ENCODE data around the gene MNT. TPM values are rescaled to one million over a fixed set of nuclear protein-coding genes. Genes with fewer than 3 reads are reported as not detected.

MNT gene
- total and polyA plus RNA-seq, 4 donors = 10.2 to 47.0 (median 14.8) TPM

DNA sequence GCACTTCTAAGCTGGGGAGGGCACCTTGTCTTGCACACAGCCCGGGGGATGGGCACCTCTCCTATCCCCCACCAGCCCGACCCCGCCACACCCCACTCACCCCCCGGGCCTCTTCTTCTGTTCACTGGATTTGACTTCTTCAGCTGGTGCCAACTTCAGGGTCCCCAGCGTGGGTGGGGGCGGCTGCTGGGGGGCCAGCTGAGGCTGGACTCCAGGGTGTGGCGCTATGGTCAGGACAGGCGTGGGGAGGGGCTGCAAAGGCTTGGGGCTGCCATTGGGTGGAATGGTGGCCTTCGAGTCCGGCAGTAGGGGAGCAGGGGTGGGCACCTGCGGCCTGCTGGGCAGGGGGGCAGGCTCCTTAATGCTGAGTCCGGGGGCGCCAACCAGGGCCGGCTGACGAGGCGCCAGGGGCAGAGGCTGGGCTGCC is 6.1 kb downstream of the MNT start:
- Histone ChIP-seq H3K27me3 (ENCODE audit: control insufficient read depth in 3 of 3, insufficient read depth in 3 of 3, low read length in 2 of 3) (no peaks in the 10 kb centered on the region), H3K9me3 (ENCODE audit: control insufficient read depth in 4 of 4, insufficient read depth in 3 of 4, low read length in 3 of 4) (no peaks in the 10 kb centered on the region), H3K4me3 (no peak overlapping the region), H3K27ac (ENCODE audit: low read depth in 1 of 2, low read length in 1 of 2) (peak overlapping the region; percentile 53 to 96), H3K36me3 (ENCODE audit: control insufficient read depth in 4 of 4, insufficient read depth in 4 of 4, low read length in 4 of 4) (peaks cover 0 to 2% (median 0%) of the 10 kb centered on the region in 4 donors), H3K4me1 (ENCODE audit: control insufficient read depth in 5 of 5, insufficient read depth in 5 of 5, low read length in 5 of 5) (peaks cover 28 to 58% (median 38%) of the 10 kb centered on the region in 5 donors), H3K9ac (ENCODE audit: insufficient read depth in 1 of 2, low read length in 2 of 2) (no peak overlapping the region)
- no peak for DNase-seq
- TF ChIP-seq, protein P1, sequence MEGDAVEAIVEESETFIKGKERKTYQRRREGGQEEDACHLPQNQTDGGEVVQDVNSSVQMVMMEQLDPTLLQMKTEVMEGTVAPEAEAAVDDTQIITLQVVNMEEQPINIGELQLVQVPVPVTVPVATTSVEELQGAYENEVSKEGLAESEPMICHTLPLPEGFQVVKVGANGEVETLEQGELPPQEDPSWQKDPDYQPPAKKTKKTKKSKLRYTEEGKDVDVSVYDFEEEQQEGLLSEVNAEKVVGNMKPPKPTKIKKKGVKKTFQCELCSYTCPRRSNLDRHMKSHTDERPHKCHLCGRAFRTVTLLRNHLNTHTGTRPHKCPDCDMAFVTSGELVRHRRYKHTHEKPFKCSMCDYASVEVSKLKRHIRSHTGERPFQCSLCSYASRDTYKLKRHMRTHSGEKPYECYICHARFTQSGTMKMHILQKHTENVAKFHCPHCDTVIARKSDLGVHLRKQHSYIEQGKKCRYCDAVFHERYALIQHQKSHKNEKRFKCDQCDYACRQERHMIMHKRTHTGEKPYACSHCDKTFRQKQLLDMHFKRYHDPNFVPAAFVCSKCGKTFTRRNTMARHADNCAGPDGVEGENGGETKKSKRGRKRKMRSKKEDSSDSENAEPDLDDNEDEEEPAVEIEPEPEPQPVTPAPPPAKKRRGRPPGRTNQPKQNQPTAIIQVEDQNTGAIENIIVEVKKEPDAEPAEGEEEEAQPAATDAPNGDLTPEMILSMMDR (IDR thresholded peaks at IDR 0.05; ENCODE audit: control extremely low read depth, extremely low read depth) = no peak
- ATAC-seq (ENCODE audit: insufficient read depth, low FRiP score) = no peak
- WGBS, 2 donors = 87 to 88% methylated on average over 15 to 16 of the region's 16 CpGs

DNA sequence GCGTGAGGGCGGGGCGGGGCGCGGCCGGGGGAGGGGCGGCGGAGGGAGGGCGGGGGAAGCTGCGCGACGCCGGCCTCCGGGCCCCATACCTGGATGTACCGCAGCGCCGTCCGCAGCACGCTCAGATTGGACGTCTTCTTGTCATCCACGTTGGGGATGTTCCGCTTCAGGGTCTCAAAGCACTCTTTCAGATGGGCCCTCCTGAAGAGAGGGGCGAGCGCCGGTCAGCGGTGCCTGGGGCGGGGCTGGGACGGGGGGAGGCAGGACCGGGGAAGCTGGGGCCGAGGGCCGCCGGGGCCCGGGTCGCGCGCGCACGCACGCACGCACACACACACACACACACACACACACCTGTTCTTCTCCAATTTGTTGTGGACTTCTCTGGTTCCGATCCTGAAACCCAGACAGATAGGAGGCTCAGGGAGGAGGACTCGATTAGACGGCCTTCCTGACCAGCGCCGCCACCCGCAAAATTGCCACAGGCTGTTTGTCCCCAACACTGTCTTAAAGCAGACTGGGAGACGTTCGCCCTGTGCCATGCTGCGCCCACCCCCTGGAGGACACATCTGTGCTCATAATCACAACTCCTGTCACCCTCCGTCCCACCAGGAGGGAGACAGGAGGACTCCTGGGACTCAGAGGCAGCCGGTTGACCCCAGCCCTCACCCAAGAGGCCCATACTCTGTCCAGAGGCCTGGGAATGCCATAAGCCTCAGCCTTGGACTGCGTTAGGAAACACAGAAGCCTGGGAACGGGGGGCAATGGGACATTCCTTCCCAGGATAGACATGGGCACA is 6.7 kb downstream of the MNT start:
- H3K9me3 ChIP-seq (ENCODE audit: control insufficient read depth in 4 of 4, insufficient read depth in 3 of 4, low read length in 3 of 4) = no peaks in the 10 kb centered on the region
- H3K4me1 ChIP-seq (ENCODE audit: control insufficient read depth in 5 of 5, insufficient read depth in 5 of 5, low read length in 5 of 5) = peaks cover 28 to 56% (median 38%) of the 10 kb centered on the region in 5 donors
- no peak for ATAC-seq (ENCODE audit: insufficient read depth, low FRiP score)
- TF ChIP-seq, protein P1 (IDR thresholded peaks at IDR 0.05; ENCODE audit: control extremely low read depth, extremely low read depth) = no peak
- peak overlapping the region; percentile 53 to 81 for H3K27ac ChIP-seq (ENCODE audit: low read depth in 1 of 2, low read length in 1 of 2)
- H3K27me3 ChIP-seq (ENCODE audit: control insufficient read depth in 3 of 3, insufficient read depth in 3 of 3, low read length in 2 of 3) = no peaks in the 10 kb centered on the region
- 21 to 33% methylated on average over 32 to 53 of the region's 53 CpGs for WGBS, 2 donors
- H3K4me3 ChIP-seq = no peak overlapping the region
- DNase-seq = no peak
- H3K9ac ChIP-seq (ENCODE audit: insufficient read depth in 1 of 2, low read length in 2 of 2) = no peak overlapping the region
- H3K36me3 ChIP-seq (ENCODE audit: control insufficient read depth in 4 of 4, insufficient read depth in 4 of 4, low read length in 4 of 4) = peaks cover 0 to 2% (median 0%) of the 10 kb centered on the region in 4 donors

DNA sequence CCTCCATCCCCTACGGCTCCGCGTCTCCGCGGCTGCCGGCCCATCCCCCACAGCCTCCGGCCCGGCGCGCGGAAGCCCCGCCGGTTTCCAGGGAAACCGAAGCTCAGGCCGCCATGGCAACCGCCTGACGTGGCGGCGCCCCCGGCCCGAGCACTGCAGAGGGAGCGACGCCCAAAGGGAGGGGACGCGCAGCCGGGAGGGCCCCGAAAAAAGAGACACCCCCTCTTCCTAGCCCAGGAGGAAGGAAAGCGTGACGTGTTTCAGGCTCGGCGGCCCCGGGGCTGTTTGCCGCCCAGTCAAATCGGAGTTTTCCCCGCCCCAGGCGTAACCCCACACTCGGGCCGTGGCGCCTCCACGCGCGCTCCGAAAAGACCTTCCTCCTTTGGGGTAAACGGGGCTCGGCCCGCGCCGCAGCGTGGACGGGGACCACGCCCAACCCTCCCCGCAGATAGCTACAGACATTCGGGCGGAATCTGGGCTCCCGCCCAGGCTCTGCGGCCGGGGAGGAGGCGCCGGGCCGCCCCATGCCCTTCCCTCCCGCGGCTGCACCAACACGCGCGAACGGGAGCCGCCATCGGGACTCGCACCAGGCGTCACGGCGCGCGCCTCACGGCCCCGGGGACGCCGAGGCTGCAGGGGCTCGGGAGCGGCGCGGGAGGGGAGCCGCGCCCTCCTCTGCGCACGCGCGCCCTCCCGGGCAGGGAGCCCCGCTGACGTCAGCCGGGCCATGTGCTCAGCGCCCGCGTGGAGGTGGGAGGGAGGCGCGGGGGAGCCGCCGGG is 7.5 kb downstream of the MNT start:
- peaks cover 0 to 2% (median 0%) of the 10 kb centered on the region in 4 donors for H3K36me3 ChIP-seq (ENCODE audit: control insufficient read depth in 4 of 4, insufficient read depth in 4 of 4, low read length in 4 of 4)
- DNase-seq (peak; percentile 88 to 92 (median 90)), ATAC-seq (ENCODE audit: insufficient read depth, low FRiP score) (peak; percentile 48)
- peaks cover 30 to 56% (median 38%) of the 10 kb centered on the region in 5 donors for H3K4me1 ChIP-seq (ENCODE audit: control insufficient read depth in 5 of 5, insufficient read depth in 5 of 5, low read length in 5 of 5)
- H3K9ac ChIP-seq (ENCODE audit: insufficient read depth in 1 of 2, low read length in 2 of 2) = peak overlapping the region; percentile 49 to 55
- no peaks in the 10 kb centered on the region for H3K9me3 ChIP-seq (ENCODE audit: control insufficient read depth in 4 of 4, insufficient read depth in 3 of 4, low read length in 3 of 4)
- H3K27ac ChIP-seq (ENCODE audit: low read depth in 1 of 2, low read length in 1 of 2) = peak overlapping the region; percentile 92 to 96
- H3K4me3 ChIP-seq = peak overlapping the region; percentile 52
- TF ChIP-seq, protein P1 (IDR thresholded peaks at IDR 0.05; ENCODE audit: control extremely low read depth, extremely low read depth) = no peak
- WGBS, 2 donors = 0 to 1% methylated on average over 57 to 99 of the region's 99 CpGs
- no peaks in the 10 kb centered on the region for H3K27me3 ChIP-seq (ENCODE audit: control insufficient read depth in 3 of 3, insufficient read depth in 3 of 3, low read length in 2 of 3)

Data from lung (tissue), 12 donors.